GM18498 (cell line): ENCODE data around the gene ETFA.

ENCODE experiments used
- ATAC-seq: cut with Tn5 transposase; IDR thresholded peaks from one replicate; pipeline ENCODE4 v1.9.1; 2021; ENCODE audit warnings: mild to moderate bottlenecking, moderate library complexity; ENCODE audit not compliant: unreplicated experiment

Gene ETFA

GRCh38 chr15:76311100-76311953 is at the start of gene ETFA:
ETFA (minus strand) TSS chr15:76311469; CDS start chr15:76311388, 81 bp downstream.
- ATAC-seq, result peak; percentile 98

- no peak for ATAC-seq
Measured at GRCh38 chr15:76360416-76360815, 49.1 kb upstream of the ETFA start.

GRCh38 chr15:76359152-76359551 is 47.9 kb upstream of the ETFA start:
- ATAC-seq, result no peak

DNA sequence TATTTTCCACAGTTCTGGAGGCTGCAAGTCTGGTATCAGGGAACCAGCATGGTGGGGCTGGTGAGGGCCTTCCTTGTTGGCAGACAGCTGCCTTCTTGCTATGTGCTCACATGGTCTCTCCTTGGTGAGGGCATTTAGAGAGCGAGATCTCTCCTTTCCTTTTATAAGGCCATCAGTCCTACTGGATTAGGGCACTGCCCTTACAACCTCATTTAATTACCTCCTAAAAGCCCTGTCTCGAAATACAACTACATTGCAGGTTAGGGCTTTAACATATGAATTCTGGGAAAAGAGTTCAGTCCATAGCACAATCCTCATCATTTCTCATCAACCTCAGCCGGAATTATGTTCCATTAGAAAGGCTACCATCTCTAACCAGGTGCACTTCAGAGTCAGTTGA is 47.2 kb upstream of the ETFA start:
- no peak for ATAC-seq

DNA sequence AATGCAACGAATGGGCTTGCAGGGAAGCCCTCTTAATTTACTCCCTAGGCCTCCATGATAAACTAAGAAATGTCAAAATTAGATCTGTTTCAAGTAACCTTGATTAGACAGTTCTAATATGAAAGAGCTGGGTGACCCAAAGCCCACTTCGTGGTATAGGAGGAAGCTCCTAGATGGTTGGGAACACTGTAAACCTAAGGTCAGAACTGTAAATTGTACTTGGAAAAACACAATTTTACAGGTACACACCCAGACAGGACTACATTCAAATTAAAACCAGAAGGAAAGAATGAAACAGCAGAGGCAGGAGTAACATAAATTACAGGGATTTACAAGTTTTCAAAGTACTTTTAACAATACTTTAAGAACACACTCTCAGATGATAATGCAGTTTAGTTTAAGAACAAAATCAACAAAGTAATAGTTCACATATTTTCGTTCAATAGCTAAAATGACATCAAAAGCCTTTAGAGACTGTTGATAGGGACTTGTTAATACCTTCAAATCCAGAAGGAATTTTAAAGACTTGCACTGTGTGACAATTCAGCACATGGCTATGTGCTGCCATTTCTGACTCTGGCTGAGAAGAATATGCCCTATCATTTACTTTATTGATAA is 43.7 kb upstream of the ETFA start:
- no peak for ATAC-seq

GRCh38 chr15:76353903-76354302 is 42.6 kb upstream of the ETFA start:
- no peak for ATAC-seq

DNA sequence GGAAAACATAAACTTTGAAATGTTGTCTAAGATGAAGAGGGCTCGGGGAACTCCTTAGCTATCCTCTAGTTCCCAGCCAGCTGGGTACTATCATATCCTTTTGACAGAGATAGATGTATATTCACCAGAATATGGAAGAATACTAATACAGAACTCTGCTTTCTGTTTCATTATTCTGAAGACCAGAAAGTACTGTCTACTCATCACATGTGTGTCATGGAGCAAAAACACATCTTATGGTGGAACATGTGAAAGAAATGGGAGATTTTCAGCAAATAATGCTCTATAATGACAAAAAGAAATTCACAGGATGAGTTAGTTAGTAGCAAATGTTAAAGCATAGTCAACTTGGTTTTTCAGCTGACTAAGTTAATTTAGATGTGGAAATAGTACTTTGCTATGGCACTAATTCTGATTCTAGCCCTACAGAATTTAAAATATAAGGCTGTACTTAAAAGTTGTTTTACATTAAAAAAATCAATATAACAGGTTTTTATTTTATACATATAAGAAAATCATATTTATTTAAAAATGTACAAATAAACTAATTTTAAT is 41.8 kb upstream of the ETFA start:
- ATAC-seq, result no peak

DNA sequence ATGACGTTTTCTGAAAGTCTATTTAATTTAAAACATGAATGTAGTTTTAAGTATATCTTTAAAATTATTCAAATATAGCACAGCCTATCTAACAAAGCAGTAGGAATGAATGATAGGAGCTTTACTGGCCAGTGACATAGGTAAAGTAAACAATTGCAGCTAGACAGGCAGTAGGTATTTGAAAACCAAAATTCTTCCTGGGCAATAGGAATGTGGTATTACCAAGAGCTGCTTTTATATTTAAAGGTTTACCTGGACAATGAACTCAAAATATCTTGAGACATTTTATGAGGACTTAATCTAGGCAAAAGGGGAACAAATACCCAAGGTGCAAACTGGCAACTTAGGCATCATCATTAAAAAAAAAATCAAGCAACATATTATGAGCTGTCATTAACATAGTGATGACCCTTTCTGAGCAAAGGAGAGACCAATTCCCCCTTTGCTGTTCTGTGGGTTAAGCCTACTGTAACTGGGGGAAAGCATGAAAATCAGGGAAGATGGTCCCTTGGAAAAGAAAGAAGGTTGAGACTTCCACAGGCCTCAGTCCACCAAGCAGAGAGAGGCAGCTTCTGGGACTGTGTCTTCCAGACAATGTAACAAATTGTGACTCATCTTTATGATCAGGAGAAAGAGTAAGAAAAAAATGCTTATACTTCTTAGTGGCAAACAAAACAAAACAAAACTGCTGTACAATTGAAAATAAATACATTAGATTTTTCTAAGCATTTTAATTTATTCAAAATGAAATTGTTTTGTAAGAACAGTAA is 38.2 kb upstream of the ETFA start:
- no peak for ATAC-seq

DNA sequence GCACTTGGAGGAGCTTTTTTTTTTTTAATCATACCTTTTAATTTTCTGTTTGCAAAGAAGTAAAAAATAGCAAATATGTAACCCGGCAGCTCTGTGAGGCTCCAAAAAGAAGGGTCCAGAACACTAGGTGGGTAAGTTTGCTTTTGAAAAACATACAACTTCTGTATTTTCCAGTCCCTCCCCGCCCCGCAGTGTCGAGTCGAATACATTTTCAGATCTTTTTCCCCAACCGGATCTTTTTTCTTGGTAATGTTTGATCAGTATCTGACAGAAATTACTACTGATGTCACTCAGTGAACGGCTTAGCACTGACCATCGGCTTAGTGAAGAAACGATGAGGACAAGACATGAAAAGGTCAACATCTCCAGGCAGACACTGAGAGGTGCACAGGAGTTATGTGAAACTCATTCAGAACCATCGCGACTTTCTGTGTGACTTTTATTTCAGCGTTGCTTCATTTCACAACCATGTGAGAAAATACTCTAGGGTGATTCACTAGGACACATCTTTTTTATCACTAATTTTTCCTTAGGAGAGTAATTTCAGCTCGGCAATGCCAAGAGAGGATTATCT is 36.3 kb upstream of the ETFA start:
- no peak for ATAC-seq

DNA sequence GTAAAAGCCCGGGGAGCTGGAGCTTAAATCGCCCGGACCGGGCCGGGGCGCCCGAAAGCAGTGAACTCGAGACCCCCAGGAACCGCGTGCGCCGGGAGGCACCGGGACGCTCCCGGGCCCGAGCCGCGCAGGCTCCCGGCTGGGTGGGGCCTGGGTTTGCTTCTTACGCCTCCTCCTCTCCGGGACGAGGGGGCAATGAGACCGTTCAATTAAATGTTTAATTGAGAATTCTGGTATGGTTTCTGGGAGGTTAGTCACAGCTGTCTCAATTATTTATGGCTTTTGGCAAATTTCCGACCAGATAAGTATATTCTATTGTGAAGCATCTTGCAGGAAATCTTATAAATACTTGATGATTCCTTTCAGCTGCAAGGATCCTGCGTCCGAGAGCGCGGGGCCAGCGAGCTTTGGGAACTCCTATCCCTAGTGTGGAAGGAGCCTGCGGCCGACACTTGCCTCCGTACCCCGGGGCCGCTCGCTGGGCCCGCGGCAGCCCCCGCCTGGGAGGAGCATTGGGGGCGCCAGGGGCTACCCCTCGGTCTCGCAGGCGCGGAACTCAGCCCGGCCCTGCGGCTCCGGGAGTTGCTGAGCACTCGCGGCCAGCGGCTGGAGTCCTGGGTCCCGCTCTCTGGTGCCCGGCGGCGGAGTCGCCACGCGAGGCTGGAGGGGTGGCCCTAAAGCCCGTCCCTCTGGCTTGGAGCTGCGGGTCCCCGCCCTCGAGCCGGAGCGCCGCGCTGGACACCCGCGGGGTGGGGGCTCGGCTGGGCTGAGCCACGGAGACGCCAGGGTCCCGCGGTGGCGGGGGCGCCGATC is 35.6 kb upstream of the ETFA start:
- peak; percentile 32 for ATAC-seq

GRCh38 chr15:76345880-76346668 is 34.8 kb upstream of the ETFA start:
- ATAC-seq, result peak; percentile 47

GRCh38 chr15:76345583-76345879 is 34.3 kb upstream of the ETFA start:
- ATAC-seq, result no peak

GRCh38 chr15:76344893-76345582 is 33.8 kb upstream of the ETFA start:
- ATAC-seq, result no peak

GRCh38 chr15:76343313-76343996 is 32.2 kb upstream of the ETFA start:
- ATAC-seq, result no peak

- no peak for ATAC-seq
Measured at GRCh38 chr15:76342382-76343201, 31.3 kb upstream of the ETFA start.

GRCh38 chr15:76342058-76342381 is 30.8 kb upstream of the ETFA start:
- ATAC-seq, result no peak

GRCh38 chr15:76341366-76342057 is 30.2 kb upstream of the ETFA start:
- no peak for ATAC-seq
